GM12874 (cell line): ENCODE measurements around the gene PPOX.
A peak's percentile ranks its signal among the peaks of the same experiment; 100 is the strongest.

ENCODE experiments used
- TF ChIP-seq, protein P1 (sequence below): IDR thresholded peaks from 2 replicates; pipeline ENCODE4 v1.5.1; 2011; ENCODE audit warnings: low read depth, mild to moderate bottlenecking, control low read depth, low read length, moderate library complexity; ENCODE audit not compliant: insufficient read depth

Gene PPOX

DNA sequence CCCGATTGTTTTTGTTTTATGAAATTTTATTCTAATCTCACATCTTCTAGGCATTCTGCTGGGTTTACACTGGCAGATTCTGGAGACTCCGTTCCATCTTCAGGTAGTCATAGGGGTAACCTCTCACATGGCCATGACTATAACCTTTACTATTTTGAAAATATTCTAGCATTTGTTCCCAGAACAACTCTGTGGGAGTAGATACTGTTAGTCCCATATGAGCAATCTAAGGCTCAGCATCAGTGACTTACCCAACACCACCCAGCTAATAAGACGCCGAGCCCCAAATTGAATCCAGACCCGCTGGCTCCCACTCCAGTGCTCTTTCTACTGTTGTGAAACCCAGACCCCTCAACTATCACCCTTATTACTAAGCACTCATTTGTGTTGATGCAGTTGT lies 22.8 kb downstream of the PPOX start:
- TF ChIP-seq, protein P1, sequence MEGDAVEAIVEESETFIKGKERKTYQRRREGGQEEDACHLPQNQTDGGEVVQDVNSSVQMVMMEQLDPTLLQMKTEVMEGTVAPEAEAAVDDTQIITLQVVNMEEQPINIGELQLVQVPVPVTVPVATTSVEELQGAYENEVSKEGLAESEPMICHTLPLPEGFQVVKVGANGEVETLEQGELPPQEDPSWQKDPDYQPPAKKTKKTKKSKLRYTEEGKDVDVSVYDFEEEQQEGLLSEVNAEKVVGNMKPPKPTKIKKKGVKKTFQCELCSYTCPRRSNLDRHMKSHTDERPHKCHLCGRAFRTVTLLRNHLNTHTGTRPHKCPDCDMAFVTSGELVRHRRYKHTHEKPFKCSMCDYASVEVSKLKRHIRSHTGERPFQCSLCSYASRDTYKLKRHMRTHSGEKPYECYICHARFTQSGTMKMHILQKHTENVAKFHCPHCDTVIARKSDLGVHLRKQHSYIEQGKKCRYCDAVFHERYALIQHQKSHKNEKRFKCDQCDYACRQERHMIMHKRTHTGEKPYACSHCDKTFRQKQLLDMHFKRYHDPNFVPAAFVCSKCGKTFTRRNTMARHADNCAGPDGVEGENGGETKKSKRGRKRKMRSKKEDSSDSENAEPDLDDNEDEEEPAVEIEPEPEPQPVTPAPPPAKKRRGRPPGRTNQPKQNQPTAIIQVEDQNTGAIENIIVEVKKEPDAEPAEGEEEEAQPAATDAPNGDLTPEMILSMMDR, result no peak

DNA sequence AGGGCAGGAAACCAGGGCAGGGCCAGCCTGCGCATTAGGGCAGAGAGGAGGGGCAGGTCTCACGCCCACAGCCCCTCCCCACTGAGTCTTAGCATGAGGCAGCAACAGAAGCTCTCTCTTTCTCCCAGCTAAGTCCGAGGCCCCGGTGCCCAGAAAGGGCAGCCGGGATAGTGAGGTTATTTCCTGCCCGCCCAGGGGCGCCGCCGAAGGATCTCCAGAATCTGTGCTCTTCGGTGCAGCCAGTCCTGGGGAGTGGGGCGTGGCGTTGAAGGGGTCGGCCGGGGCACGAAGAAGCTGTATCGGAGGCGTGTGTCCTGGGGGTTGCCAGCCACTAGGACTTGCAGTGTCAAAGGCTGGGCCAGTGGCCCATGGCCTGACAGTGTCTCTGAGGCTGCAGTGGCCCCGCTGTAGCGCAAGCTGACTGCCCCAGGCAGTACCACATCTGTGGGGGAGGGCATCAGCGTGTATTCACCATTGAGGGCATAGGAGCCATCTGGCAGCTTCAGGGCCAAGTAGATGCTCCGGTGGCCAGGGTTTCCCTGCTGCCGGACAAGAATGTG lies 24.8 kb downstream of the PPOX start:
- TF ChIP-seq, protein P1, result no peak

DNA sequence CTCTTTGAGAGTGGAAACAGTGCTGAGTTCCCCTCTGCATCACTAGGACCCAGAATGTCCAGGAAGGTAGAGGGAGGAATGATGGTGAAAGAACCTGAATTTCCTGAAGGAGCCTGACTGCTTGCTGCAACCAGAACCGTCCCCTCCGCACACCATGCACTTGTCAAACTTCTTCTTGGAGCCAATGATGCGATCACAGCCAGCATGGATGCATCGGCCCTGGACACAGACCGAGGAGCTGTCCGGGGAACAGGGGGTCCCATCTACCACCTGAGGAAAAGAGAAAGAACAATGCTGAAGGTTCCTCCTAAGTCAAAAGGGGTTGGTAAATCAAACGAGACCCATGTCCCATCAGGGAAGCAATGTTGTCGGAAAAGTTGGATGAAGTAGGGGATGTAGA lies 25.7 kb downstream of the PPOX start:
- TF ChIP-seq, protein P1, result no peak

DNA sequence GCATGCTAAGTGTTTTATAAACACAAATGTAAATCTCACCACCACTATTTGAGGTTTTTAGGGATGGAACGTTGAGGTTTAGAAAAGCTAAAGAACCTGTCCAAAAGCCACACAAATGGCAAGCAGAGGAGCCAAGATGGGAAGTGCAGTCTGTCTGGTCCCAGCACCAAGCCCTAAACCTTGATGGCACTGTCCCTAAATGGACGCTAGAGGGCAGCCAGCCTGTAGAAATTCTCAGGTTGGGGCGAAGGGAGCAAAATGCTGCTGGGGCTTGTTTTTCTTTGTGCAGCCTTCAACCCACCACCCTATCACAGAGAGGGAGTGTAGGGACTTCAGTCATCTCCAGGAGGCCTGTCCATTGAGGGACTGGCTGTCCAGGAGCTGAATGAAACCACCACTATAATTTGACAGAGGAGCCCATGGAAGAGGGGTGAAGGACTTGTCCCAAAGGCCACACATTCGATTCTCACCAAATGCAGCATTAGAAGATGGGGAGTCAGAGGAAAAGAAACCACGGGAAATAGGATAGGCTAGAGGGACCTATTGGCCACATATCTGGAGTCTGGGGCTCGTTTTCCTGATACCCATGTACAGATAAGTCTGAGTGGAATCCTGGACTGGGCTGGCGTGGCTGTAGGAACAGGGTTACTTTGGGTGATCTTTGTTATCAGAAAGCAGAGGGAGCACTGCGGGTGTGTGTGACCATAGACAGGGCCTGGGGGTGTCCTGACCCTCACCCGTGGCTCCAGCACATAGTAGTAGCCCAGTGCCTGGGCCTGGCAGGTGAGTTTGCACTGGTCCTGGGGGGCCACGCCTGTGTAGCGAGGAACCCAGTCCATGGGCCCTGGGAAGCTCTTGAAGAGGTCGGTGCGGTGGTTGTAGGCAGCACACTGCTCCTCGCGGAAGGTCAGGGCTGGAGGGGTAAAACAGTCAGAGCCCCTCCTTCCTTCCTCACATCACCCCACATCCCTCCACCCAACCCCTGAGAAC lies 26.5 kb downstream of the PPOX start:
- TF ChIP-seq, protein P1, result peak; percentile 92

DNA sequence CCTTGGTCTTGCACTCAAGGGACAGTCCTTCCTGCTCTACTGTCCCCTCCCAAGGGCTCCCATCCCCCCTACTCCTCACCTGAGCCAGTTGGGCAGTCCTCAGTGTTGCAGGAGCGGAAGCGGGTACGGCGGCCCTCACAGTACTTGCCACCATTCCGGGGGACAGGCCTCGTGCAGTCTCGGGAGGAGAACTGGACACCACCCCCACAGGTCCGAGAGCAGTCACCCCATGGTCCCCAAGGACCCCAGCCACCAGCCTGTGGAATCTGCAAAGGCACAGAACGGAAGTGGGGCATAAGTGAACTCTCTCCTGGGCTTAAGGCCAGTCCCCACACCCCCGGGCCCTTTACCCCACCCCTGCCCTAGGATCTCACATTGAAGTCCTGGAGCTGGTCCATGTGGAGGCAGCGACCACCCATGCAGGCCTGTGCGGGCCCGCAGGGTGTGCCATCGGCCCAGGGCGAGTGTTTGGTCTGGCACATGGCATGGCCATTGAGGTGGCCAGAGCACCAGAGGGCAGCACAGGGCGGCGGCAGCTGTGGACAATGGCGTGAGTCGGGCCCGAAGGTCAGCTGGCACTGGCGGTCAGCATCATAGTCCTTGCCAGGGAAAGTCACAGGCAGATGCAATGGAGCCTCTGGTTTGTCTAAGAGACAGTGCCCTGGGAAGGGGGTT lies 27.5 kb downstream of the PPOX start:
- TF ChIP-seq, protein P1, result no peak

DNA sequence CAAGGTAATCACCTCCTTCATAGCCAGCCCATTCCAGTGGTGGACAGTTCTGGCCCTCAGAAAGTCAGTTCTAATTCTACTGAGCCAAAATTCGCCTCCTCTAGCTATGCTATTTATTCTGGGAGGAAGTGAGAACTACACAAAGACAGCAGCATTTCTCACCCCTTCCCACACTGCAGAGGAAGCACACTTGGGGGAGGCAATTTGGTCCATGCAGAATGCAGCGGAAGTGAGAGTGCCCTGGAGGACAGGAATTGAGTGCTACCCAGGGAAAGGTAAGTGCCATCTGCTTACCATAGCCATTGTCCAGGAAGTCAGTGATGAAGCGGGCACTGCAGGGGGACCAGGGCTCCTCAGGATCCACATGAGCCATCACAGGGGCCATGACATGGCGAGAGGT lies 28.9 kb downstream of the PPOX start:
- TF ChIP-seq, protein P1, result no peak

DNA sequence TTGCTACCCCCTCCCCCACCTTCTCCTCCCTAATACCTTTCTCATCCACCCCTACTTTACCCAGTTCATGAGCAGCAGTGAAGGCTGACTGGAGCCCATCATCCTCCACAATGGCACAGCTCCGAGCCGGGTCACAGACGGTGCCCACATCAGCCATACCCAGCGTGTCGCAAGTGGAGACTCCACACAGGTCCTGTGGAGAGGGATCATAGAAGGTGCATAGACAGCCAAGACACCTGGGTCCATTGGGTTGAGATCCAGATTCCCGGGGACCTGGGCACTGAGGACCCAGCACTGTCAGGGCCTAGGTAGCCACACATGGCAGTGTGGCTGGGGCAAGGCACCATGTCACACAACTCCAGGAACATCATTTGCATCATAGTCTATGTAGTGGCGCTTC lies 29.9 kb downstream of the PPOX start:
- TF ChIP-seq, protein P1, result no peak
